HepG2 (cell line): ENCODE measurements around the gene DNAJC18. TPM values are rescaled to one million over a fixed set of nuclear protein-coding genes. Genes with fewer than 3 reads are reported as not detected.

Experiments
- ATAC-seq: fragments of 200-7000 bp; cut with Tn5 transposase; 3 replicates; pipeline ENCODE4 v1.9.1; 2020; ENCODE audit warnings: mild to moderate bottlenecking, moderate library complexity
- BruUV-seq: library from RNA; stranded (reverse); fragments of 400-500 nt; replicated peaks from 2 replicates; lab custom pipeline; 2021; lab: Mats Ljungman, UMichigan
- CTCF ChIA-PET: fragments of 300-600 bp; formaldehyde crosslinking; extraction: SDS; loops from one replicate; lab custom pipeline; 2021; ENCODE audit warnings: low total read pairs, inconsistent platforms, low intra/inter-chr PET ratio; lab: Yijun Ruan, JAX
- POLR2A ChIA-PET: fragments of 350-600 bp; sonication (Branson Sonifier 250); formaldehyde crosslinking; loops from one replicate; lab custom pipeline; 2020; ENCODE audit warnings: antibody characterized with exemption, inconsistent platforms; lab: Yijun Ruan, JAX
- DNase-seq: peaks from one replicate; pipeline ENCODE4 v3.0.0-alpha.2; 2015; ENCODE audit warnings: low spot score
- FAIRE-seq: peaks from 3 replicates; lab custom pipeline; 2011; peaks lifted over from hg19 to GRCh38; lab: Jason Lieb, UNC
- H2AFZ ChIP-seq: one replicate; pipeline ENCODE4 v1.6.1; 2011; ENCODE audit warnings: low read length, inconsistent platforms
- H3K27ac ChIP-seq: fragments of 300-600 bp; 3 replicates; pipeline ENCODE4 v1.8.0; 2011; ENCODE audit warnings: mixed run types, mild to moderate bottlenecking, mixed read lengths, low read length, inconsistent platforms; ENCODE audit not compliant: insufficient read depth; ENCODE audit errors: extremely low read length
- H3K27me3 ChIP-seq, 2 experiments: fragments of 200-600 bp in 1 of 2; 2 replicates in 1 of 2; 3 replicates in 1 of 2; pipeline versions ENCODE4 v1.6.0 to v1.8.0; 2011; ENCODE audit warnings: low read length in 2 of 2, mild to moderate bottlenecking in 2 of 2, moderate library complexity in 2 of 2, inconsistent platforms in 1 of 2; ENCODE audit not compliant: insufficient read depth in 2 of 2, control insufficient read depth in 1 of 2
- H3K36me3 ChIP-seq, 2 experiments: fragments of 200-600 bp in 1 of 2; replicated peaks in 1 of 2; 2 replicates in 1 of 2; 3 replicates in 1 of 2; pipeline versions ENCODE4 v1.5.1 to v1.8.0; 2011; ENCODE audit warnings: low read length in 2 of 2, inconsistent platforms in 1 of 2; ENCODE audit not compliant: insufficient read depth in 2 of 2, control insufficient read depth in 1 of 2
- H3K4me1 ChIP-seq: 2 replicates; pipeline ENCODE4 v1.5.1; 2012; ENCODE audit warnings: low read length, inconsistent platforms; ENCODE audit not compliant: insufficient read depth
- H3K4me2 ChIP-seq: 2 replicates; pipeline ENCODE4 v1.6.0; 2011; ENCODE audit warnings: low read depth, low read length, inconsistent platforms
- H3K4me3 ChIP-seq, 3 experiments: fragments of 200-600 bp in 1 of 3; sonication (generic), shearing (Covaris generic) in 1 of 3; replicated peaks in 1 of 3; 2 replicates each; pipeline ENCODE4 v1.5.1; 2011 to 2016; ENCODE audit warnings: low read length in 3 of 3, inconsistent platforms in 2 of 3, low read depth in 2 of 3, mild to moderate bottlenecking in 2 of 3, control low read depth in 1 of 3, mixed read lengths in 1 of 3; ENCODE audit not compliant: insufficient read depth in 1 of 3
- H3K79me2 ChIP-seq: one replicate; pipeline ENCODE4 v1.6.1; 2011; ENCODE audit warnings: low read length, inconsistent platforms; ENCODE audit not compliant: insufficient read depth
- H3K9ac ChIP-seq: 2 replicates; pipeline ENCODE4 v1.6.0; 2011; ENCODE audit warnings: mild to moderate bottlenecking, low read depth, low read length, inconsistent platforms; ENCODE audit not compliant: insufficient read depth
- H3K9me3 ChIP-seq: 2 replicates; pipeline ENCODE4 v1.5.1; 2012; ENCODE audit warnings: mild to moderate bottlenecking, low read length
- H4K20me1 ChIP-seq: 2 replicates; pipeline ENCODE4 v1.6.0; 2011; ENCODE audit warnings: inconsistent platforms, mild to moderate bottlenecking, low read length, moderate library complexity; ENCODE audit not compliant: insufficient read depth
- CBX1 ChIP-seq: IDR thresholded peaks from one replicate; pipeline ENCODE4 v1.6.1; 2016; ENCODE audit warnings: antibody characterized with exemption, low read depth
- EEA1 ChIP-seq: sonication (generic); formaldehyde crosslinking; IDR thresholded peaks from 2 replicates; pipeline ENCODE4 v1.5.1; 2020; ENCODE audit warnings: mild to moderate bottlenecking, missing genetic modification reagents, borderline replicate concordance
- FOXA1 ChIP-seq, 2 experiments: fragments of 450-650 bp in 1 of 2; sonication (generic) in 1 of 2; formaldehyde crosslinking in 1 of 2; IDR thresholded peaks; 2 replicates each; pipeline versions ENCODE4 v1.4.0 to v1.6.1; 2016 to 2020; ENCODE audit warnings: missing genetic modification reagents in 1 of 2
- GPBP1L1 ChIP-seq: sonication (generic); formaldehyde crosslinking; IDR thresholded peaks from 2 replicates; pipeline ENCODE4 v1.5.0; 2020; ENCODE audit warnings: mild to moderate bottlenecking, missing genetic modification reagents
- HNF4A ChIP-seq: sonication (generic); formaldehyde crosslinking; IDR thresholded peaks from 2 replicates; pipeline ENCODE4 v1.4.0; 2020; ENCODE audit warnings: missing genetic modification reagents
- PBX3 ChIP-seq: sonication (generic); formaldehyde crosslinking; IDR thresholded peaks from 2 replicates; pipeline ENCODE4 v1.8.1; 2023; ENCODE audit warnings: missing genetic modification reagents, inconsistent platforms, borderline replicate concordance
- RBM22 ChIP-seq: fragments of 200-400 bp; formaldehyde crosslinking; optimal IDR thresholded peaks from 2 replicates; pipeline ENCODE3; 2017; ENCODE audit warnings: mild to moderate bottlenecking, low read length, moderate library complexity
- SP4 ChIP-seq: sonication (generic); formaldehyde crosslinking; IDR thresholded peaks from 2 replicates; pipeline ENCODE4 v1.8.1; 2023; ENCODE audit warnings: mild to moderate bottlenecking, missing genetic modification reagents
- ZBTB33 ChIP-seq: sonication (generic); formaldehyde crosslinking; IDR thresholded peaks from 2 replicates; pipeline ENCODE4 v1.4.0; 2020; ENCODE audit warnings: missing genetic modification reagents
- ZFYVE20 ChIP-seq: sonication (generic); formaldehyde crosslinking; IDR thresholded peaks from 2 replicates; pipeline ENCODE4 v1.8.0; 2023; ENCODE audit warnings: low read depth, mild to moderate bottlenecking, moderate library complexity, missing genetic modification reagents, borderline replicate concordance
- ZXDC ChIP-seq: sonication (generic); formaldehyde crosslinking; IDR thresholded peaks from 2 replicates; pipeline ENCODE4 v1.5.0; 2020; ENCODE audit warnings: mild to moderate bottlenecking, missing genetic modification reagents
- whole genome bisulfite sequencing: methylation state at CpG from one replicate; pipeline ENCODE4 v1.1.6; 2017; ENCODE audit warnings: low lambda C conversion rate; 5-methylcytosine and 5-hydroxymethylcytosine counted together
- in situ Hi-C: cut with HindIII; loops from 2 replicates; pipeline ENCODE4 v1.10.0; 2017; ENCODE audit warnings: low pct_unique_long_range_greater_than_20kb; ENCODE audit not compliant: extremely low pct_ligation_motif_present
- intact Hi-C: fragments of 100-400 bp; cut with micrococcal nuclease; formaldehyde crosslinking; loops from one replicate; pipeline ENCODE4 v1.10.0; 2022; ENCODE audit not compliant: unreplicated experiment
- polyA plus RNA-seq, 8 experiments: library from polyadenylated mRNA; depleted of rRNA in 3 of 8; stranded (reverse) in 7 of 8; unstranded in 1 of 8; fragments of >200 nt; fragmentation: Illumina TruSeq in 4 of 8; extraction: Trizol in 4 of 8; gene quantifications; 2 replicates each; pipeline versions ENCODE4 v1.2.1 to v1.2.3, GENCODE V29; 2011 to 2016; ENCODE audit warnings: low read depth in 4 of 8, missing spikeins in 1 of 8, mixed read lengths in 1 of 8; ENCODE audit not compliant: insufficient read depth in 1 of 8
- total RNA-seq, 5 experiments: library from RNA; depleted of rRNA; stranded (reverse); fragments of >200 nt; fragmentation: Illumina TruSeq; extraction: Trizol; gene quantifications; 2 replicates each; pipeline ENCODE4 v1.2.3, GENCODE V29; 2016; ENCODE audit warnings: low read depth in 1 of 5

DNAJC18 gene
- total and polyA plus RNA-seq, 2 of the 13 experiments (the other 11 are each of a cell fraction or from before 2014, with no cell fraction given), result 6.5 to 6.6 TPM

GRCh38 chr5:139382807-139383206, 56.5 kb downstream of the DNAJC18 start (continued):
- TF ChIP-seq FOXA1 (IDR thresholded peaks at IDR 0.05) (no peak), FOXA1 (CRISPR knock-in tag; IDR thresholded peaks at IDR 0.05) (no peak), PBX3 (CRISPR knock-in tag) (no peak)

- no TSS peak for BruUV-seq
- Histone ChIP-seq H3K4me1 (peaks cover 54% of the 10 kb centered on the region), H3K36me3 (peaks cover 0 to 3% of the 10 kb centered on the region in 2 experiments; a peak in 2 of 5 replicates), H4K20me1 (no peaks in the 10 kb centered on the region), H3K9ac (peak overlapping the region; percentile 70), H3K4me3 (peak overlapping the region; percentile 56 to 79 (median 76)), H3K9me3 (no peaks in the 10 kb centered on the region), H3K79me2 (peaks cover 16% of the 10 kb centered on the region), H3K27me3 (no peaks in the 10 kb centered on the region; a peak in 1 of 5 replicates), H3K27ac (peak overlapping the region; percentile 71), H3K4me2 (peak overlapping the region; percentile 92), H2AFZ (no peak overlapping the region)
- FAIRE-seq, result no peak
- 61% methylated on average over 18 of the region's 28 CpGs for WGBS
- ATAC-seq, result peak; percentile 2; the same call in 1 of the 3 replicates
- intact Hi-C loops, result no loop called here
- CTCF ChIA-PET, result no interaction called here
- POLR2A ChIA-PET, result interaction anchor here (1.6 to 1.7 kb wide), 3 partner anchors 21 to 40 kb away, joined by 4 to 8 read pairs (median 6); partner anchors contain the start of genes PAIP2 and SPATA24
- in situ Hi-C loops, result no loop called here
- no peak for DNase-seq
- TF ChIP-seq ZXDC (CRISPR knock-in tag) (no peak), GPBP1L1 (CRISPR knock-in tag) (no peak), ZBTB33 (CRISPR knock-in tag) (no peak), HNF4A (CRISPR knock-in tag) (no peak), SP4 (CRISPR knock-in tag) (0 out of 2 replicates have a peak, but pooled peaks have one; percentile 22), CBX1 (no peak), EEA1 (CRISPR knock-in tag) (peak; percentile 52; the same call in 1 of the 2 replicates), ZFYVE20 (CRISPR knock-in tag) (no peak), RBM22 (no peak)
These were observed 57.2 kb downstream of the DNAJC18 start for GRCh38 chr5:139381837-139382761.
